Suprapubic skin (tissue), 4 donors: Measurements from ENCODE around the gene AGPAT4. TPM values are rescaled to one million over a fixed set of nuclear protein-coding genes. Genes with fewer than 3 reads are reported as not detected.

Experiments
- DNase-seq, 2 donors: peaks; one replicate each; pipeline ENCODE4 v3.0.0-alpha.2; 2019; ENCODE audit warnings: low spot score in 2 of 2
- H3K27ac ChIP-seq: fragments of 200-600 bp; sonication (generic); one replicate; pipeline ENCODE4 v1.5.1; 2019
- H3K27me3 ChIP-seq: fragments of 200-600 bp; sonication (generic); one replicate; pipeline ENCODE4 v1.5.1; 2019
- H3K36me3 ChIP-seq: fragments of 200-600 bp; sonication (generic); one replicate; pipeline ENCODE4 v1.5.1; 2019
- H3K4me1 ChIP-seq: fragments of 200-600 bp; sonication (generic); one replicate; pipeline ENCODE4 v1.5.1; 2019
- H3K4me3 ChIP-seq: fragments of 200-600 bp; sonication (generic); one replicate; pipeline ENCODE4 v1.5.1; 2019; ENCODE audit warnings: mild to moderate bottlenecking
- H3K9me3 ChIP-seq: fragments of 200-600 bp; sonication (generic); one replicate; pipeline ENCODE4 v1.5.1; 2019
- CTCF ChIP-seq, 2 donors: fragments of 200-600 bp in 1 of 2; fragments of 450-650 bp in 1 of 2; sonication (generic) in 1 of 2; IDR thresholded peaks; one replicate each; pipeline ENCODE4 v1.5.1; 2016 to 2019; ENCODE audit warnings: antibody characterized with exemption in 2 of 2, mild to moderate bottlenecking in 1 of 2, moderate library complexity in 1 of 2
- EP300 ChIP-seq: sonication (generic); formaldehyde crosslinking; IDR thresholded peaks from one replicate; pipeline ENCODE4 v1.6.1; 2017; ENCODE audit warnings: antibody characterized with exemption
- POLR2A ChIP-seq, 2 donors: fragments of 450-650 bp; IDR thresholded peaks; one replicate each; pipeline ENCODE4 v1.6.1; 2017; ENCODE audit warnings: antibody characterized with exemption in 2 of 2, mild to moderate bottlenecking in 2 of 2, moderate library complexity in 2 of 2
- POLR2AphosphoS5 ChIP-seq, 3 donors: sonication (generic); formaldehyde crosslinking; IDR thresholded peaks; one replicate each; pipeline ENCODE4 v1.6.1; 2017; ENCODE audit warnings: antibody characterized with exemption in 3 of 3
- WGBS: methylation state at CpG from one replicate; pipeline ENCODE4 v1.1.5; 2018; 5-methylcytosine and 5-hydroxymethylcytosine counted together
- total RNA-seq, 4 donors: library from RNA; depleted of rRNA; stranded (reverse); fragments of >200 nt; gene quantifications; one replicate each; pipeline ENCODE4 v1.1.0, GENCODE V29; 2016

The AGPAT4 gene
- total RNA-seq, 4 donors from 2014 or later: 1.1 to 4.1 (median 2.9) TPM

GRCh38 chr6:161198783-161199460, 74.9 kb downstream of the AGPAT4 start:
- WGBS: 90% methylated on average over 9 of the region's 9 CpGs
- Histone ChIP-seq H3K4me1 (no peaks in the 10 kb centered on the region), H3K27me3 (no peaks in the 10 kb centered on the region), H3K36me3 (no peaks in the 10 kb centered on the region), H3K4me3 (no peak overlapping the region), H3K9me3 (no peaks in the 10 kb centered on the region), H3K27ac (no peak overlapping the region)
- TF ChIP-seq POLR2AphosphoS5 (IDR thresholded peaks at IDR 0.05) (no peak), EP300 (no peak), POLR2A (IDR thresholded peaks at IDR 0.05) (no peak), CTCF (IDR thresholded peaks at IDR 0.05) (no peak)
- no peak for DNase-seq

GRCh38 chr6:161198176-161198575, 75.7 kb downstream of the AGPAT4 start:
- Histone ChIP-seq H3K4me1 (no peaks in the 10 kb centered on the region), H3K27me3 (no peaks in the 10 kb centered on the region), H3K4me3 (no peak overlapping the region), H3K36me3 (no peaks in the 10 kb centered on the region), H3K27ac (no peak overlapping the region), H3K9me3 (no peaks in the 10 kb centered on the region)
- DNase-seq: no peak
- 30% methylated on average over 4 of the region's 4 CpGs for WGBS
- TF ChIP-seq CTCF (IDR thresholded peaks at IDR 0.05): no peak
- no peak for TF ChIP-seq POLR2A (IDR thresholded peaks at IDR 0.05)
- no peak for TF ChIP-seq EP300
- no peak for TF ChIP-seq POLR2AphosphoS5 (IDR thresholded peaks at IDR 0.05)

GRCh38 chr6:161195386-161195785, 78.5 kb downstream of the AGPAT4 start:
- H3K27ac ChIP-seq: no peak overlapping the region
- no peaks in the 10 kb centered on the region for H3K4me1 ChIP-seq
- H3K4me3 ChIP-seq: no peak overlapping the region
- WGBS: 82% methylated on average over 3 of the region's 4 CpGs
- H3K36me3 ChIP-seq: no peaks in the 10 kb centered on the region
- H3K9me3 ChIP-seq: no peaks in the 10 kb centered on the region
- TF ChIP-seq EP300 (no peak), CTCF (IDR thresholded peaks at IDR 0.05) (no peak), POLR2A (IDR thresholded peaks at IDR 0.05) (no peak), POLR2AphosphoS5 (IDR thresholded peaks at IDR 0.05) (no peak)
- no peaks in the 10 kb centered on the region for H3K27me3 ChIP-seq
- DNase-seq: no peak

GRCh38 chr6:161194374-161194773, 79.5 kb downstream of the AGPAT4 start:
- H3K4me3 ChIP-seq: no peak overlapping the region
- H3K36me3 ChIP-seq: no peaks in the 10 kb centered on the region
- no peaks in the 10 kb centered on the region for H3K9me3 ChIP-seq
- no peak overlapping the region for H3K27ac ChIP-seq
- H3K27me3 ChIP-seq: no peaks in the 10 kb centered on the region
- DNase-seq: no peak
- no peaks in the 10 kb centered on the region for H3K4me1 ChIP-seq
- TF ChIP-seq EP300 (no peak), POLR2A (IDR thresholded peaks at IDR 0.05) (no peak), POLR2AphosphoS5 (IDR thresholded peaks at IDR 0.05) (no peak), CTCF (IDR thresholded peaks at IDR 0.05) (no peak)
- WGBS: 94% methylated on average over 4 of the region's 4 CpGs

GRCh38 chr6:161192636-161193411, 81.0 kb downstream of the AGPAT4 start:
- Histone ChIP-seq H3K4me3 (no peak overlapping the region), H3K36me3 (no peaks in the 10 kb centered on the region), H3K4me1 (no peaks in the 10 kb centered on the region), H3K27me3 (no peaks in the 10 kb centered on the region), H3K27ac (no peak overlapping the region), H3K9me3 (no peaks in the 10 kb centered on the region)
- no peak for DNase-seq
- 97% methylated on average over 5 of the region's 5 CpGs for WGBS
- TF ChIP-seq CTCF (IDR thresholded peaks at IDR 0.05): no peak
- no peak for TF ChIP-seq POLR2A (IDR thresholded peaks at IDR 0.05)
- TF ChIP-seq EP300: no peak
- no peak for TF ChIP-seq POLR2AphosphoS5 (IDR thresholded peaks at IDR 0.05)
